NCI-H2227 treated with DMSO at 0.1 percent for 48 hours (cell line): ENCODE results near the gene MYOC.
"Not testable (repeated sequence)": the region's sequence is repeated elsewhere in the genome, so short reads cannot be mapped to it uniquely, and the experiment has no call there.

Experiments used
- DNase-seq: peaks from one replicate; lab custom pipeline; 2025; lab: John Stamatoyannopoulos, UW

Gene MYOC

DNA sequence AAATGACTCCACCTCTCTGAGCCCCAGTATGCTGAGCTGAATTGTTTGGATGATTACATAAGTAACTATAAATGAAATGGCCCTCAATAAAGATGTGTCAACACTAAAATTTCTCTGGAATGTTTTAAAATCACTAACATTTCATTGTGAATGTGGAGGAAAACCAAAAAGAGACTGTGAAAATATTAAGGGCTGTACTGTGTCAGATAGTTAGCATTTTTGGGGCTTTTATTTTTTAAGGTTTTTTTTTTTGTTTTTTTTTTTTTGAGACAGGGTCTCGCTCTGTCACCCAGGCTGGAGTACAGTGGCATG lies 6.3 kb downstream of the MYOC start:
- no peak for DNase-seq

DNA sequence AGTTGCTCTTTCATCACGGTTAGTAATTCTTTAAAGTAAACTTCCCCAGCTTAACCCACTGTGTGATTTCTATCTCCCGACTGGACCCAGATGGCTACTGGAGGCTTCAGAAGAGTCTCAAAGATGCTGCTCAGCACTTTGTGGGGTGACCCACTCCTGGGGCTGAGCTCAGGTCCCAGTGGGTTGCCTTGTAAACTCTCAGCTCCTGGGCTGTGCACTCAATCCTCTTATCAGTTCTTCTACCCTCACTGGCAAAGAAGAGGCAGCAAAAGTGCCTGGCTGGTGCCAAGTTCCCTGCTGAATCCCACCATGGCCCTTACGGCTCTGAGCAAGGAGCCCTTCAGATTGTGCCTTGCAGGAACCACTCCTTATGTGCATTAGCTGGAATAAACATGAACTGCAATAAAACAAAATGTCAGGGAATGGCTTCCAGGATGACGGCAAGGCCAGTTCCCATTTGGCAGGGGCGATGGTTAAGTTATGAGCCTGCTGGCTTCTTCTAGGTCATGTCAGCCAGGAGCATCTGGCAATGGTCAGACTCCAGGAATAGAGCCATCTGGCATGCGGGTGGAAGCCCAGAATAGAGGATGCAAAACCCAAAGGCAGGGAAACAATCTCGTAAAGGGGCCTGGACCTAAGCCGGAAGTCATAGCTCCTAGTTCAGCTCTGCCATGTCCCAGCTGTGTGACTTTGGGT lies 6.8 kb downstream of the MYOC start:
- no peak for DNase-seq

DNA sequence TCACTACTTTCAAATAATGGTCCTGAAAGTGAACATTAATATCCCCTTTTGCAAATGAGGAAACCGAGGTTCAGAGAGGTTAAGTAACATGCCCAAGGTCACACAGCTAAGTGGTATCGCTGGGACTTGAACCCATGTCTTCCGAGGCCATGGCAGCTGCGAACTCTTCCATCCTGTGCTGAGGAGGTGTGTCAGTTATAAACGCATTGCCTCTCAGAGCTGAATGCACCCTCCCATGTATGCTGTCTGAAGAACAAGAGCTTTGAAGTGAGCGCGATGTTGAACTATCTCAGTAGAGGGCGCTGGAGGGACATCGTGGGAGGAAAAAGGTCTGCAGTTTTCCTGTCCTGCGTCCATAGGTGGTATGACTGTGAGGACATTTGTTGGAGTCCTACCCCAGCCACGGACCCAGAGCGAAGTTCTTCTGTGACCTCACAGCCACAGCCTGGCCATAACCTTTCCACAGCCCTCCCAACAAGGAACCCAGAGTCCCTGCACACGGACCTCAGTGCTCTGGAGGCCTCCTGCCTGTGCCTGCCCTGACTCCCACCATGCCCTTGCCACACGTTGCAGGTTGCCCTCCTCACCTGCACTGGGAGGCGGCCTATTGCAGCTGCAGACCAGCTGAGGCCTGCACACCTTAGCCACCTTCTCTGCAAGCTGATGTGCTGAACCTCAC lies 7.5 kb downstream of the MYOC start:
- DNase-seq = peak; percentile 67

DNA sequence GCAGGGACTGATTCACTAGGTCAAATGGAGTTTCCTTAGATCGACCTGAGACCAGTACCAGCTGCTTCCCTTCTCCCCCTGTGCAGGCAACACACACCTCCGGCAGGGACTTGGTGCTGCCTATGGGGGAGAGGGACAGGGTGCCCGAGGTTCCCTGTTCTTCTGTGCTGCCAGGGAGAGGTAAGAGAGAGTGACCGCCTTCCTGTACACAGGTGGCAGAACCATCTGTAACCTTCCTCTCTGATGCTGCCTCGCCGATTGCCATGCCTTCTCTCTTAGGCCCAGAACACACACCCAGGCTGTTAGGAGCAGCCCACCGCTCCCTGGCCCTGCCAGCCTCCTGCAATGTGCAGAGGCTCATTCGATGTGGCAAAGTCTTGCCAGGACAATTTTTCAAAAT lies 9.3 kb downstream of the MYOC start:
- DNase-seq = no peak

DNA sequence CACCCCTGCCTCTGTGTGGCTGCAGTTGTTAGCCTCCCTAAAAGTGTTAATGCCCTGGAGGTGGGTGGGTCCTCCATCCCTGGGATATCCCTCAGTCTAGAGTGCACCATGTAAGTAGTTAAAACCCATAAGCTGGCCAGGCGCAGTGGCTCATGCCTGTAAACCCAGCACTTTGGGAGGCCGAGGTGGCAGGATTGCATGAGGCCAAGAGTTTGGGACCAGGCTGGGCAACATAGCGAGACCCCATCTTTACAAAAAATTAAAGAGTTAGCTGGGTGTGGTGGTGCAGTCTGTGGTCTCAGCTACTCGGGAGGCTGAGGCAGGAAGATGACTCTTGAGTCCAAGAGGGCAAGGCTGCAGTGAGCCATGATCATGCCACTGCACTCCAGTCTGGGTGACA lies 10.3 kb downstream of the MYOC start:
- no peak for DNase-seq

DNA sequence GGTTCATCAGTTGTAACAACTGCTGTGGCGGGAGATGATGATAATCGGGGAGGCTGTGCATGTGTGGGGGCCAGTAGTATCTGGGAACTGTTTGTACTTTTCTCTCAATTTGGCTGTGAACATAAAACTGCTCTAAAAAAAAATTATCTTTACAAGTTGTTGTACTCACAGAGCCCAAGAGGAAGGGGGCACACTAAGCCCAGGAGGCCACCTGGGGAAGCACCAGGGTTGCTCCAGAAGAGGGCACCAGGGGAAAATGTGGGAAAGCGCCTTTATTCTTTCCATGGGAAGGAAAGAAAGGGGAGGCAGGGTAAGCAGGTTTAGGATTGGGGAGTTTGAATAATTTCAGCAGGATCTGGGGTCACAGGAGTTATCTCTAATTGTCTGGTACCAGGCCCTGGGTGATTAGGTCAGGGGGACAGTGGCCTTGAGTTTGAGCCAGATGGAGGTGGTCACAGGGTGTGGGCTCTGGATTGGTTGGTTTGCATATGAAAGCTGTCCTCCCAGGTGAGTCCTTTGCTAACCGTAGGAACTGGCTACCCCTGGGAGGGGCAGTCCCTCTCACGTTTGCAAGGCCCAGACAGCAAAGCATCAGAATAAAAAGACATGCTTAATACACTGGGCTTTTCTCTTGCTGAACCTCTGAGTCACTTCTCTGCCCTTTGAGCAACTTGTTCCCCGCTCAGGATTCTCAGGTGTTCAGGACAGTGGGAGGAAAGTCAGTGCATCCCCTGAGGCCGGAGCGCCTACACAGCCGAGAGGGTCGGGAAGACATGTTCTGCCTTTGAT lies 11.2 kb downstream of the MYOC start:
- DNase-seq = no peak

DNA sequence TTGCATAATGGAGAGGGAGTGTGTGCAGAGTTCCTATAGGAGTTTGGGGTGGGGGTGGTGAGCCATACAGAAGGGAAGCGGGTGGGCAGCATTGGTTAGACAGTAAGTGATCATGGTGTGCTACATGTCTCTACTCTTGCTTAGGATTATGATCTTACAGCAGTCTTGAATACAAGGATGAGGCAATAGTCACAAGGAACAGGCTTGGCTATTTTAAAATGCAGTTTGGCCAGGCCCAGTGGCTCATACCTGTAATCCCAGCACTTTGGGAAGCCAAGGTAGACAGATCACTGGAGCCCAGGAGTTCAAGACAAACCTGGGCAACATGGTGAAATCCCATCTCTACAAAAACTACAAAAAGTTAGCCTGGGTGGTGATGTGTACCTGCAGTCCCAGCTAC lies 12.3 kb downstream of the MYOC start:
- no peak for DNase-seq

DNA sequence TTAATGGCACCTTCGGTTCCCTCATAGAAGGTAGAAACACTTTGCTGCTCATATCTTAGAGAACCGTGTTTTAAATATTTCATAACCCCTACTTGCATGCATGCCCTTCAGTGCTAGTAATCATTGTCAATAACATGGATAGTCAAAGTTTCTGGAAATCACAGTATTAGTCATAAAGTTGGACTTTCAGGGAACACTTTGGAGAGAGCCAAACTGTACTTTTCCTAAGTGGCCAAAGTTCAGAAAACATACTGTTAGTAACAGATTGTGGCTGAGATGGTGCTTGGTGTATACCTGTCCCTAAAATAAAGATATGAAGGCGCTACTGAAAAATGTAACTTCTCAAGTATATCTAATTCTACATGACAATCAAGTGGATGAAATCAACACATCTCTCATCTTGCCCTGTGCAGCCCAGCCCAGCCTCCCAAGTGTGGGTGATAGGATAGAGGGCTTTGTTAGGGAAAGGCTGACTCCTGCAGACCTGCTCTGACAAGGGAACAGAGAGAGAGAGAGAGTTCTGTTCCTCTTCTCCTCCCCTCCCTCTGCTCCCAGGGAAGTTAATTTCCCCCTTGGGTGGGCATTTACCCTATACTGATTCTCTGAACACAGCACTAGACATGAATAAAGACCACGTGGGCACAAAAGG lies 14.4 kb downstream of the MYOC start:
- DNase-seq = no peak

DNA sequence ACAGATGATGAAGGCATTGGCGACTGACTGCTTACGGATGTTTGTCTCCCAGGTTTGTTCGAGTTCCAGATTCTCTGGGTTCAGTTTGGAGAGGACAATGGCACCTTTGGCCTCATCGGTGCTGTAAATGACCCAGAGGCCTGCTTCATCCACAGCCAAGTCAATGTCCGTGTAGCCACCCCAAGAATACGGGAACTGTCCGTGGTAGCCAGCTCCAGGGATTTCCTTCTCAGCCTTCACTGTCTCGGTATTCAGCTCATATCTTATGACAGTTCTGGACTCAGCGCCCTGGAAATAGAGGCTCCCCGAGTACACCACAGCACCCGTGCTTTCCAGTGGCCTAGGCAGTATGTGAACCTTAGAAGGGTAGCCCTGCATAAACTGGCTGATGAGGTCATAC lies 16.3 kb downstream of the MYOC start:
- no peak for DNase-seq

DNA sequence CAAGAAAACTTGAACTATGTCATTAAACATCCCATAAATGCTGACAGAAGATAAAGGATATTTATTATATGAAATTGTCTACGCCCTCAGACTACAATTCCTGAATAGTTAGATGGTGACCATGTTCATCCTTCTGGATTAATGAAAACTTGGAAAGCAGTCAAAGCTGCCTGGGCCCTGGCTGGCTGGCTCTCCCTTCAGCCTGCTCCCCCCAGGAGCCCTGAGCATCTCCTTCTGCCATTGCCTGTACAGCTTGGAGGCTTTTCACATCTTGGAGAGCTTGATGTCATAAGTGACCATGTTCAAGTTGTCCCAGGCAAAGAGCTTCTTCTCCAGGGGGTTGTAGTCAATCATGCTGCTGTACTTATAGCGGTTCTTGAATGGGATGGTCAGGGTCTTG lies 16.8 kb downstream of the MYOC start:
- DNase-seq = no peak

DNA sequence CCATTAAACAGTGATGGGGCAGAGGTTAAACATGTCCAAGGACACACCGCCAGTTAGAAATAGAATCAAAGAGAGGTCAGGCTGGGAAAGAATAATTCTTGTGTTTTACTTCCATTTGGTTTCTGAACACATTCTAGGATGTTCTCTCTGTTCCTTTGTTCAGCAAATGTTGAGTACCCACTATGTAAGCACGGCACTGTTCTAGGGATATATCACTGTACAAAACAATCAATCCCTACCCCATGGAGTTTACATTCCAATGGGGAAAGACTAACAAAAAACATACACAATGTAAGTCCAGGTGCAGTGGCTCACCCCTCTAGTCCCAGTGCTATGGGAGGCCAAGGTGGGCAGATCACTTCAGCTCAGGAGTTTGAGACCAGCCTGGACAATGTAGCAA lies 24.3 kb downstream of the MYOC start:
- no peak for DNase-seq

DNA sequence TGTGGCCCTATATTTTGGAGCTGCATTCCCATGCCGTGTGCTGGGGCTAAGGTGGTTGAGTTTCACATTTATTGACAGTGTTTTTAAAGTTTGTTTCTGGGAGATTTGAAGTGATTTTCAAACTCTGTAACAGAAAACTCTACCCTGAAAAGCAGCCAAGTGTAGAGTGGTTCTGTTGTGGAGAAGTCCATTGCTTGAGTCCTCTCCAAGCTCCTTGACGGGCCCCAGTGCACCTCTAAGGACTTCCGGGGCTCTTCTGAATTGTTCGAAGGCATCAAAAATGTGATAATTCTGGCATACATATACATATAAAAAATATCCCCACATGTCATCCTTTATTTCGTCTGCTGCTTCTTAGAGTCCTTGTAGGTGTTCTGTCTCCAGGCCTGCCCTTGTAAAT lies 25.5 kb downstream of the MYOC start:
- no peak for DNase-seq

DNA sequence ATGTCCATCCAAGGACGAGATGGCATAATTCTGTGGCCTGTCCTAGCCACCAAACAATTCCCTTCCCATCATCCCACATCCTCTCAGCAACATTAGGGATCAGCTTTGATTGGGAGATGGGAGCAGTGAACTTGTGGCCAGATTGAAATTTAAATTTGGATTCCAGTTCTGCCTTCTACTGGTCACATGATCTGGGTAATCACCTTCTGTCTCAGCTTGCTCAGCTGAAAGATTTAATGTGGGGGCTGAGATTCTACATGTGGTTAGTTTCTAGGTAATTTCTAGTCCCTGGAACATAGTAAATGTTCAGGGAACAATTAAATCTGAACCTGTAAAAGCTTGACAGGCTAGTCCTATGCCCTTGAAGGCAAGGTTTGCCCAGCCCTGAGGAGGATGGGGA lies 27.3 kb downstream of the MYOC start:
- no peak for DNase-seq

DNA sequence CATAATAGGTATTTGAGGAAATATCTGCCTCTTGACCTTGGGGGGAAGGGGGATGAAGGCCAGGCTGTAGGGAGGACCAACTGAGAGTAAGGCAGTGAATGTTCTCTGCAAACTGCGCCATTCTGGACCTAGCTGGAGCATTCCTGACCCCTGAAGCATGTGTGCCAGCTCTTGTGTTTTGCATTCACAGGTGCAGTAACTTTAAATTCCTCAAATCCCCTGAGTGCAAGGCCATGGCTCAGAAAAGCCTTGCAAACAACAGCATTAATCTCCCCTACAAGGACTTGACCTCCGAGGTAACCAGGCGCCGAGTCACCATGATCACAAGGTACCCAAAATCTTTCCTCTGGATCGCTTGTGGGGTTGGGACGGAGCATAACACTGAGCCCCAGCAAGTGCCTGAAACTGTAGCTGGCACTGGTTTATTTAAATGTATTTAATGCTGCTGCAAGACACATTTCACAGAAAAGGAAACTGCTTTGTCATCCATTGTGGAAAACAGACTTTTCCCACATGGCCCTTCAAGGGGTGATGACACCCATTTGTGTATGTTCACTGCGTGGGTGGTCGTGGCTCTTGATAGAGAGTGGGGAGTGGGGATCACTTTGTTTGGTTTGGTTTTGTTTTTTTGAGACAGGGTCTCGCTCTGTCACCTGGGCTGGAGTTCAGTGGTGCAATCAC lies 28.7 kb downstream of the MYOC start:
- DNase-seq = no peak

DNA sequence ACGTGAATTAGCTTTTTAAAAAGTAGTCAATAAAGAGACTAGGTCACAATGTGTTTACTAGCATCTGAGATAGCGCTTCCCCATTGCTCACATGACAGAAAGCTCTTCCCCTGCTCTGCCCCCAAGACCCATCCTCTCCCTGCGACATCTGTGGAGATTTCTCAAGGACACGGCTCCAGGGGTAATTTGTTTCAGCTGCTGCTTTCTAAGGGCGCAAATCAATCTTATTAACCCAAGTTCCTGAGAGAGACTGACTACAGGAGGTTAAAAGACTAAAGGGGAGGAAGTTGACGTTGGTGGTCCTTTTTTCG lies 30.4 kb downstream of the MYOC start, which contains the start of gene MYOCOS:
TSS of gene MYOCOS (plus strand) at position 92 of the 311 bp plus-strand sequence. CDS start 1,641 bp downstream, outside the sequence.
- no peak for DNase-seq

DNA sequence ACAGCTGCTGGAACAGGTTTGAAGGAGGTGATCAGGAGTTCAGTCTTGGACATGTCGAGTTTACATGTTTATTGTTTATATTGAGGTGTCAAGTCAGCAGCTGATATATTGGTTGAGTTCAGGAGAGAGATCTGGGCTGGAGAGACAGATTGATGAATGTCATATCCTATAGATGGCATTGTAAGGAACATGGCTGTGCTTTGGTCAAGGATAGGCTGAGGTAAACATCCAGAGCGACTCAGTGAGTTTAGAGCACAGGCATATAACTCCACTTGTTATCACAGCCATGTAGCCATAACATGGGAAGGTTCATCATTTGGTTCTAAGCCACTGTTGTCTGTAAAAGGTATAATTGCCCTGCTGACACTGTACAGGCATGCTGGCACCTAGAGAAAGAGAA lies 35.9 kb downstream of the MYOC start:
- no peak for DNase-seq

DNA sequence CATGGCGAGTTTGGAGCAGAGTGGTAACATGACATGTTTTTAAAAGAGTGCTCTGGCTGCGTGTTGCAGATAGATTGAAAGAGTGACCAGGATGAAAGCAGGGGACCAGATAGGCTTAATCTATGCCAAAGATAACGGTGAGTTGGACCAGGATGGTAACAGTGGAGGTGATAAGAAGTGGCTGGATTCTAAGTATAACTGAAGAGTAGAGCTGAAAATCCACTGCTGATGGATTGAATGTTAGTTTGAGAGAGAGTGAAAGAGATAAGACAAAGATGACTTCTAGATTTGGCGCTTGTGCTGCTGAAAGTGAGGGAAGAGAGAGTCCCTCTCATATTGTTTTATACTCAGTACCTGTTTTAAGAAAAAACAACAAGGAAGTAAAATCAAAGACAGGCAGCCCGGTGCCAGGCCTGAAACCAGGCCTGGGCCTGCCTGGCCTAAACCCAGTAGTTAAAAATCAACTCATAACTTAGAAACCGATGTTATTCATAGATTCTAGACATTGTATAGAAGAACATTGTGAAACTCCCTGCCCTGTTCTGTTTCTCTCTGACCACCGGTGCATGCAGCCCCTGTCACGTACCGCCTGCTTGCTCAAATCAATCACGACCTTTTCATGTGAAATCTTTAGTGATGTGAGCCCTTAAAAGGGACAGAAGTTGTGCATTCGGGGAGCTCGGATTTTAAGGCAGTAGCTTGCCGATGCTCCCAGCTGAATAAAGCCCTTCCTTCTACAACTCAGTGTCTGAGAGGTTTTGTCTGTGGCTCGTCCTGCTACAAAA lies 37.2 kb downstream of the MYOC start:
- not testable (repeated sequence) for DNase-seq

DNA sequence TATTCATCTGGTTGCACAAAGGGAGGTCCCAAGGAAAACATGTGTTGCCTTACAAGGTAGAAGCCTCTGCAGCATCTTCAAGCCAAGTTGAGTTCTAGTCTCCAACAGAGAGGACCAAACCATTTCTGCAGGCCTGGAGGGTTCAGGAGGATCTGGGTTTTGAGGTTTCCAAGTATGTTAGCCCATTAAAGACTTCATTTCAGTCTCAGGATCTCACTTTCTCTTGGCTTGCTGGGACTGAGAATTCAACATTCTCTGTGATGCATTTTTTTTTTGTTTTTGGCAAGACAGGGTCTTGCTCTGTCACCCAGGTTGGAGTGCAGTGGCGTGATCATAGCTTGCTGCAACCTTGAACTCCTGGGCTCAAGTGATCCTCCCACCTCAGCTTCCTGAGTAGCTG lies 39.2 kb downstream of the MYOC start:
- DNase-seq = no peak

DNA sequence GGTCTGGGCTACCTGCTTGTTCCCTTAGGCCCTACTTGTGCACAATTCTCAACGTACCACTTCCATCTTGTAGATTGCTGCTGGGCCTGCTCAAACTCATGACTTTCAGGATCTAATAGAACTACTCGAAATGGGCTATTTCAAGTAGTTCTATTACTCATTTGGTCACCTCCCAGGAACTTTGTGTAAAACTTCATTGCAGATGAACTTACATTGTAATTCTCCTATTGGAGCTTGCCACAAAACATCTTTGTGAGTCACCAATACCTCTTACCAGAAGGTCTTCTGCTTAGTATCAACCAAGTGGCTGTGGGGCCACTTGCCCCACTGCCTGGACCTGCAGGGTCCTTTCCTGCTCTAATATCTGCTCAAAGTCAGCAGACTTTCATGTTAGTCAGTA lies 41.2 kb downstream of the MYOC start:
- no peak for DNase-seq

DNA sequence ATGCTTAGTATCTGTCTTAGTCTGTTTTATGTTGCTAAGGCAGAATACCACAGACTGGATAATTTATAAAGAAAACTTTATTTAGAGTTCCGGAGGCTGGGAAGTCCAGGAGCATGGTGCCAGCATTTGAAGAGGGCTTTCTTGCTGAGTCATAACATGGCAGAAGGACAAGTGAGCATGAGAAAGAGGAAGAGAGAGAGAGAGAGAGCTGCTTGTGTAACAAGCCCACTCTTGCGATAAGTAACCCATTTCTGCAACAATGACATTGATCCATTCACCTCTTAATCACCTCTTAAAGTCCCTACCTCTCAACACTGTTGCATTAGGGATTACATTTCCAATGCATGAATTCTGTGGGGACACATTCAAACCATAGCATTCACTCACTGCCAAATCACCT lies 42.1 kb downstream of the MYOC start:
- no peak for DNase-seq

DNA sequence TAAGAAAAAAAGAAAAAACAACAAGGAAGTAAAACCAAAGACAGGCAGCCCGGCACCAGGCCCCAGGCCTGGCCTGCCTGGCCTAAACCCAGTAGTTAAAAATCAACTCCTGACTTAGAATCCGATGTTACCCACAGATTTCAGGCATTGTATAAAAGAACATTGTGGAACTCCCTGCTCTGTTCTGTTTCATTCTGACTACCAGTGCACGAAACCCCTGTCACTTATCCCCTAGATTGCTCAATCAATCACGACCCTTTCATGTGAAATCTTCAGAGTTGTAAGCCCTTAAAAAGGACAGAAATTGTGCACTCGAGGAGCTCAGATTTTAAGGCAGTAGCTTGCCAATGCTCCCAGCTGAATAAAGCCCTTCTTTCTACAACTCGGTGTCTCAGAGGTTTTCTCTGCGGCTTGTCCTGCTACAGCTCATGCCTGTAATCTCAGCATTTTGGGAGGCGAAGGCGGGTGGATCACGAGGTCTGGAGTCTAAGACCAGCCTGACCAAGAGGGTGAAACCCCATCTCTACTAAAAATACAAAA lies 46.0 kb downstream of the MYOC start:
- DNase-seq = no peak
